ENCODE measurements around the gene GLG1. TPM values are rescaled to one million over a fixed set of nuclear protein-coding genes. Genes with fewer than 3 reads are reported as not detected.

Gene GLG1
- total and polyA plus RNA-seq, 12 donors: 31.6 to 146 (median 112) TPM

DNA sequence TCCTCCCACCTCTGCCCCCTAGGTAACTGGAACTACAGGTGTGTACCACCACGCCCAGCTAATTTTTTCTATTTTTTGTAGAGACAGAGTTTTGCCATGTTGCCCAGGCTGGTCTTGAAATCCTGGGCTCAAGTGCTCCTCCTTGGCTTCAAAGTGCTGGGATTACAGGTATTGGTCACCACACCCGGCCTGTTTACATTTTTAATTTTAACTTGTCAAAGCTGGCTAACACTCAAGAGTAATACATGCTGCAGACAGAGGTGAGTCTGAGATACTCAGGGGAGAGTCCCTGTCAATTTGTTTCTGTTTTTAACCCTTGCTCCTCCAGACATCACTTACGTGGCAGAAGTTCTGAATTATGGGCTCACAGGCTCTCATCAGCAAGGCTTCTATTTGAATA, 134.9 kb downstream of the GLG1 start:
- no peak for DNase-seq
- Histone ChIP-seq H3K36me3 (replicated peaks in 1 of 2) (peaks cover 0 to 90% of the 10 kb centered on the region in 2 donors), H3K9me3 (replicated peaks in 1 of 3) (no peaks in the 10 kb centered on the region), H3K27me3 (no peaks in the 10 kb centered on the region), H3K27ac (no peak overlapping the region), H3K4me3 (no peak overlapping the region), H3K4me1 (replicated peaks in 1 of 2) (no peaks in the 10 kb centered on the region)
- intact Hi-C loops (cut with DNase I): loop anchor here in 1 of 2 donors (10.0 kb wide), 1 partner anchor 153 kb away; no protein-coding TSS in a partner anchor
- 85 to 92% (median 90%) methylated on average over 3 of the region's 3 CpGs for WGBS, 4 donors
- TF ChIP-seq POLR2A (IDR thresholded peaks at IDR 0.05): no peak
- TF ChIP-seq, protein P1, sequence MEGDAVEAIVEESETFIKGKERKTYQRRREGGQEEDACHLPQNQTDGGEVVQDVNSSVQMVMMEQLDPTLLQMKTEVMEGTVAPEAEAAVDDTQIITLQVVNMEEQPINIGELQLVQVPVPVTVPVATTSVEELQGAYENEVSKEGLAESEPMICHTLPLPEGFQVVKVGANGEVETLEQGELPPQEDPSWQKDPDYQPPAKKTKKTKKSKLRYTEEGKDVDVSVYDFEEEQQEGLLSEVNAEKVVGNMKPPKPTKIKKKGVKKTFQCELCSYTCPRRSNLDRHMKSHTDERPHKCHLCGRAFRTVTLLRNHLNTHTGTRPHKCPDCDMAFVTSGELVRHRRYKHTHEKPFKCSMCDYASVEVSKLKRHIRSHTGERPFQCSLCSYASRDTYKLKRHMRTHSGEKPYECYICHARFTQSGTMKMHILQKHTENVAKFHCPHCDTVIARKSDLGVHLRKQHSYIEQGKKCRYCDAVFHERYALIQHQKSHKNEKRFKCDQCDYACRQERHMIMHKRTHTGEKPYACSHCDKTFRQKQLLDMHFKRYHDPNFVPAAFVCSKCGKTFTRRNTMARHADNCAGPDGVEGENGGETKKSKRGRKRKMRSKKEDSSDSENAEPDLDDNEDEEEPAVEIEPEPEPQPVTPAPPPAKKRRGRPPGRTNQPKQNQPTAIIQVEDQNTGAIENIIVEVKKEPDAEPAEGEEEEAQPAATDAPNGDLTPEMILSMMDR (IDR thresholded peaks at IDR 0.05): no peak

DNA sequence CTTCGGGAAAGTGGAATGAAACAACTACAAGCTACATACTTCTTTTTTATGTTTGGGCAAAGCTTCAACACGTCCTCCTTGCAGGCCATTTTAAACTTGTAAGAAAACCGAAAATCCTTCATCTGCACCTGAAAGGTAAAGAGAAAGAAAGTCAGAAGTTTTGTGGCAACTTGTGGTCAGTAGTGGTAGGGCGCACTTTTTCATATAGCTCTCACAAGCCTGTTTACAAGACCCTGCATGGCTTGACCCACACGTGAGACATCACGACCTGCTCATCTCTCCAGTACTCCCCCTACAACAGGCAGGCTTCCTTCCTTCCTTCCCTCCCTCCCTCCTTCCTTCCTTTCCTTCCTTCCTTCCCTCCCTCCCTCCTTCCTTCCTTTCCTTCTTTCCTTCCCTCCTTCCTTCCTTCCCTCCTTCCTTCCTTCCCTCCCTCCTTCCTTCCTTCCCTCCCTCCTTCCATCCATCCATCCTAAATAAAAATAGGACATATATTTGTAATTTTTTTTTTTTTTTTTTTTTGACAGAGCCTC, 136.9 kb downstream of the GLG1 start:
- no peak for TF ChIP-seq POLR2A (IDR thresholded peaks at IDR 0.05)
- TF ChIP-seq, protein P1 (IDR thresholded peaks at IDR 0.05): no peak
- H3K36me3 ChIP-seq (replicated peaks in 1 of 2): peaks cover 0 to 87% of the 10 kb centered on the region in 2 donors
- intact Hi-C loops (cut with DNase I): loop anchor here (10.0 kb wide), 1 partner anchor 155 kb away; no protein-coding TSS in a partner anchor
- no peaks in the 10 kb centered on the region for H3K27me3 ChIP-seq
- H3K4me1 ChIP-seq (replicated peaks in 1 of 2): no peaks in the 10 kb centered on the region
- H3K9me3 ChIP-seq (replicated peaks in 1 of 3): no peaks in the 10 kb centered on the region
- H3K27ac ChIP-seq: no peak overlapping the region
- no peak overlapping the region for H3K4me3 ChIP-seq
- DNase-seq: no peak
- 79 to 97% (median 92%) methylated on average over 5 to 6 of the region's 6 CpGs for whole genome bisulfite sequencing, 4 donors

DNA sequence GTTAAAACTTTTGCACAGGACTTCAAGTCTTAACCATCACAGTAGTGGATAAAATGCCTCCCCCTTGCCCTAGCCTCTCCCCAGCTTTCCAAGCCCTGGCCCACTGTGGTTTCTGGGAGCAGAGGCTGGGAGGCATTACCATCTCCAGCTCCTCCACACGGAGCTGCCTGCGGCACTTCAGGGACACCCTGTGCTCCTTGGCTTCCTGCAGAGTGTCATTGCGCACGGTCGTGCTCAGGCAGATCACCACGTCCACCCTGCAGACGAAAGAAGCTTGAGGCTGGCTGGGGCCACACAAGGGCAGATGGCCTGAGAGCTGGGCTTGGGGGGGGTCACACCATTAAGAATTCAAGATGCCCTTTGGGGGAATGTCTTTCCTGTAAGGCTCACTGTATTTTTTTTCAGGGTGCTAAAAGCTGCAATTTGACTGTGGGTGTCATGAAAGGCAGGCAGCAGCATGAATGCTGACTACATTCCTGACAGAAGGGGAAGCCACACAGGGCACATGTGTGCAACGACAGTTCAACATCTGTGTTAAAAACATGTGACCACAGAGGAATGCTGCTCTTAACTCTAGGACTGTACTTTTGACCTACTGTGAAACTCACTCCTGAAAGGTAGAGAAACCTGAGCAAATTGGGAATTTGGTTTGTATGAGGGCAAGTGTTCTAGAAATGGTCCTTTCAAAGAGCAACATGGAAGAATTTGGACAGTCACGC, 137.9 kb downstream of the GLG1 start:
- peaks cover 0 to 85% of the 10 kb centered on the region in 2 donors for H3K36me3 ChIP-seq (replicated peaks in 1 of 2)
- whole genome bisulfite sequencing, 4 donors: 87 to 93% (median 91%) methylated on average over 9 of the region's 9 CpGs
- intact Hi-C loops (cut with DNase I): loop anchor here in 1 of 2 donors (10.0 kb wide), 1 partner anchor 156 kb away; no protein-coding TSS in a partner anchor

DNA sequence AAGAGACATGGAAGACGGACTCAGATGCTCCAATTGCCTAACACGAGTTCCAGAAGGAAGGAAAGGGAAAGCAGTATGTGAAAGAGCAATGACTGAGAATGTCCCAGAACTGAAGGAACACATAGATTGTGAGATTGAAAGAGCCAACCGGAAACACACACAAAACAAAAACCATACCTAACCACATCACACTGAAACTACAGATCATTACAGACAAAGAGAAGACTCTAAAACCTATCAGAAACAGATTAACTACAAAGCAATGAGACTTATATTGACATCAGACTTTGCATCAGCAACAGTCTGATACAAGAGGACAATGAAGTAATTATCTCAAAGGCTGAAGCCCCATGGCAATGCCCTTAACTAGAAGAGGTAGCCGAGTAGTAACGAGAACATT, 140.0 kb downstream of the GLG1 start:
- intact Hi-C loops (cut with DNase I): loop anchor here in 1 of 2 donors (10.0 kb wide), 1 partner anchor 158 kb away; no protein-coding TSS in a partner anchor
- TF ChIP-seq, protein P1 (IDR thresholded peaks at IDR 0.05): no peak
- TF ChIP-seq POLR2A (IDR thresholded peaks at IDR 0.05): no peak
- H3K27me3 ChIP-seq: no peaks in the 10 kb centered on the region
- H3K9me3 ChIP-seq (replicated peaks in 1 of 3): no peaks in the 10 kb centered on the region
- no peak overlapping the region for H3K27ac ChIP-seq
- H3K36me3 ChIP-seq (replicated peaks in 1 of 2): peaks cover 0 to 91% of the 10 kb centered on the region in 2 donors
- 93 to 95% (median 94%) methylated on average over 5 of the region's 5 CpGs for WGBS, 4 donors
- no peak overlapping the region for H3K4me3 ChIP-seq
- no peaks in the 10 kb centered on the region for H3K4me1 ChIP-seq (replicated peaks in 1 of 2)
- no peak for DNase-seq

More for the DNA sequence above, 137.9 kb downstream of the GLG1 start:
- TF ChIP-seq, protein P1 (IDR thresholded peaks at IDR 0.05): no peak
- no peak for TF ChIP-seq POLR2A (IDR thresholded peaks at IDR 0.05)
- Histone ChIP-seq H3K9me3 (replicated peaks in 1 of 3) (no peaks in the 10 kb centered on the region), H3K27me3 (no peaks in the 10 kb centered on the region), H3K27ac (no peak overlapping the region), H3K4me1 (replicated peaks in 1 of 2) (no peaks in the 10 kb centered on the region), H3K4me3 (no peak overlapping the region)
- DNase-seq: no peak
